Measurements from ENCODE around the gene EIF3I. TPM values are rescaled to one million over a fixed set of nuclear protein-coding genes. Genes with fewer than 3 reads are reported as not detected.
A peak's percentile ranks its signal among the peaks of the same experiment; 100 is the strongest.

EIF3I gene
- total RNA-seq, 1 experiment from 2014 or later, result 294 TPM

DNA sequence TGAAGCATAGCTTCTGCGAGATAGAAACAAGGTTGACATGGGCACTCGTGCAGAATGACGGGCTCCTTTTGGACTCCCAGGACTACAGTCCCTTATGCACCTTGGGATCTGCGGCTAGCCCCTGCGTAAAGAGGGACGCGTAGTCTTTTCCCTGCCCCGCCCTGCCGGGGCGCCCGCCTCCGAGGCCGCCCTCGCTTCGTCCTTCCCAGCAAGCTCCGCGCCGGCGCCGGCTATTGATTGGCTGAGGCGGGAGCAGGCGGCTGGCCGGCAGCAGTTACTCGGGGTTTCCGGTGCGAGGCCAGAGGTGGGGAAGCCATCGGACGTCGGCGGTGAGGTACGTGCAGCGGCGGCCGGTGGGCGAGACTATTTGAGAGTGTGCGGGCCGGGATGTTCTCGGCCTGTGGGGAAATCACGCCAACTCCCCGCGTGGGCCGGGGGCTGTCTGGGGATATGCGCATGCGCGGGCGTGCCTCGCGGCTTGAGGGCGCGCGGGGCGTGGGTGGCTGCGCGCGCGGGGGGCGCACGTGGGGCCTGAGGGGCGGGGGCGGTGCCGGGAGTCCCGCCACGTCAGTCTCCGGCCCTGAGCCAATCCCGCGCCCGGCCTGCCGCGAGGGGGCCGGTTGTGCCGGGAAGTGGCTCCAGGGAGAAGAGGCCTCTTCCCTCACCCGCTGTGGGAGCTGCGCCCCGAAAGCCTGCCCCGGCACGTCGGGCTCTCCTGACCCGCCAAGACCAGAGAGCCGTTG lies 42.6 kb upstream of the EIF3I start, which contains the start of gene TXLNA:
TSS of gene TXLNA (plus strand) at position 233 of the 743 bp plus-strand sequence. CDS start 671 bp downstream, outside the sequence.
- H3K27me3 ChIP-seq (ENCODE audit: control insufficient read depth, insufficient read depth, low read length), result no peaks in the 10 kb centered on the region
- in situ Hi-C loops (cut with HindIII; ENCODE audit: low pct_unique_long_range_greater_than_20kb, low sequenced_read_pairs) (no loop called here), intact Hi-C loops (cut with micrococcal nuclease; ENCODE audit: unreplicated experiment) (no loop called here)
- ATAC-seq (peak; percentile 96), DNase-seq (ENCODE audit: low read depth, low spot score) (peak; percentile 63)
- H3K36me3 ChIP-seq (ENCODE audit: control insufficient read depth, insufficient read depth, low read length), result 0 out of 2 replicates have a peak, but pooled peaks cover 2% of the 10 kb centered on the region
- peaks cover 33% of the 10 kb centered on the region for H3K4me1 ChIP-seq (ENCODE audit: control insufficient read depth, insufficient read depth, low read length)
- ChIA-PET POLR2A (interaction anchor here (0.6 to 1.2 kb wide), 5 partner anchors 18 to 637 kb away, joined by 3 to 8 read pairs (median 5); no protein-coding TSS in a partner anchor), CTCF (no interaction called here)
- peak within 1 kb of the TSS; percentile 97 for H3K27ac ChIP-seq (ENCODE audit: low read length)
- TF ChIP-seq, protein P1, sequence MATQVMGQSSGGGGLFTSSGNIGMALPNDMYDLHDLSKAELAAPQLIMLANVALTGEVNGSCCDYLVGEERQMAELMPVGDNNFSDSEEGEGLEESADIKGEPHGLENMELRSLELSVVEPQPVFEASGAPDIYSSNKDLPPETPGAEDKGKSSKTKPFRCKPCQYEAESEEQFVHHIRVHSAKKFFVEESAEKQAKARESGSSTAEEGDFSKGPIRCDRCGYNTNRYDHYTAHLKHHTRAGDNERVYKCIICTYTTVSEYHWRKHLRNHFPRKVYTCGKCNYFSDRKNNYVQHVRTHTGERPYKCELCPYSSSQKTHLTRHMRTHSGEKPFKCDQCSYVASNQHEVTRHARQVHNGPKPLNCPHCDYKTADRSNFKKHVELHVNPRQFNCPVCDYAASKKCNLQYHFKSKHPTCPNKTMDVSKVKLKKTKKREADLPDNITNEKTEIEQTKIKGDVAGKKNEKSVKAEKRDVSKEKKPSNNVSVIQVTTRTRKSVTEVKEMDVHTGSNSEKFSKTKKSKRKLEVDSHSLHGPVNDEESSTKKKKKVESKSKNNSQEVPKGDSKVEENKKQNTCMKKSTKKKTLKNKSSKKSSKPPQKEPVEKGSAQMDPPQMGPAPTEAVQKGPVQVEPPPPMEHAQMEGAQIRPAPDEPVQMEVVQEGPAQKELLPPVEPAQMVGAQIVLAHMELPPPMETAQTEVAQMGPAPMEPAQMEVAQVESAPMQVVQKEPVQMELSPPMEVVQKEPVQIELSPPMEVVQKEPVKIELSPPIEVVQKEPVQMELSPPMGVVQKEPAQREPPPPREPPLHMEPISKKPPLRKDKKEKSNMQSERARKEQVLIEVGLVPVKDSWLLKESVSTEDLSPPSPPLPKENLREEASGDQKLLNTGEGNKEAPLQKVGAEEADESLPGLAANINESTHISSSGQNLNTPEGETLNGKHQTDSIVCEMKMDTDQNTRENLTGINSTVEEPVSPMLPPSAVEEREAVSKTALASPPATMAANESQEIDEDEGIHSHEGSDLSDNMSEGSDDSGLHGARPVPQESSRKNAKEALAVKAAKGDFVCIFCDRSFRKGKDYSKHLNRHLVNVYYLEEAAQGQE (IDR thresholded peaks at IDR 0.05; ENCODE audit: insufficient read depth in 1 of 2, low read depth in 2 of 2, low read length in 1 of 2), result no peak
- TF ChIP-seq, protein P2, sequence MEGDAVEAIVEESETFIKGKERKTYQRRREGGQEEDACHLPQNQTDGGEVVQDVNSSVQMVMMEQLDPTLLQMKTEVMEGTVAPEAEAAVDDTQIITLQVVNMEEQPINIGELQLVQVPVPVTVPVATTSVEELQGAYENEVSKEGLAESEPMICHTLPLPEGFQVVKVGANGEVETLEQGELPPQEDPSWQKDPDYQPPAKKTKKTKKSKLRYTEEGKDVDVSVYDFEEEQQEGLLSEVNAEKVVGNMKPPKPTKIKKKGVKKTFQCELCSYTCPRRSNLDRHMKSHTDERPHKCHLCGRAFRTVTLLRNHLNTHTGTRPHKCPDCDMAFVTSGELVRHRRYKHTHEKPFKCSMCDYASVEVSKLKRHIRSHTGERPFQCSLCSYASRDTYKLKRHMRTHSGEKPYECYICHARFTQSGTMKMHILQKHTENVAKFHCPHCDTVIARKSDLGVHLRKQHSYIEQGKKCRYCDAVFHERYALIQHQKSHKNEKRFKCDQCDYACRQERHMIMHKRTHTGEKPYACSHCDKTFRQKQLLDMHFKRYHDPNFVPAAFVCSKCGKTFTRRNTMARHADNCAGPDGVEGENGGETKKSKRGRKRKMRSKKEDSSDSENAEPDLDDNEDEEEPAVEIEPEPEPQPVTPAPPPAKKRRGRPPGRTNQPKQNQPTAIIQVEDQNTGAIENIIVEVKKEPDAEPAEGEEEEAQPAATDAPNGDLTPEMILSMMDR (IDR thresholded peaks at IDR 0.05), result no peak
- TF ChIP-seq TCF7L2 (IDR thresholded peaks at IDR 0.05; ENCODE audit: low read depth, low read length) (peak; percentile 20; the same call in 1 of the 2 replicates), SIN3A (IDR thresholded peaks at IDR 0.05; ENCODE audit: borderline replicate concordance, insufficient read depth, low read depth, low read length) (peak; percentile 52; the same call in 1 of the 2 replicates), POLR2AphosphoS5 (IDR thresholded peaks at IDR 0.05; ENCODE audit: low read depth, low read length) (peak; percentile 94)
- BruUV-seq (replicated peaks), result no TSS peak
- H3K4me3 ChIP-seq (ENCODE audit: low read depth in 2 of 2, low read length in 2 of 2), result peak within 1 kb of the TSS; percentile 77 to 93
- H3K9me3 ChIP-seq (ENCODE audit: control insufficient read depth, insufficient read depth, low read depth, low read length), result no peaks in the 10 kb centered on the region

GRCh38 chr1:32180186-32181060 lies 41.8 kb upstream of the EIF3I start:
- BruUV-seq (replicated peaks), result no TSS peak

More at GRCh38 chr1:32180186-32181060, 41.8 kb upstream of the EIF3I start:
- in situ Hi-C loops (cut with HindIII; ENCODE audit: low pct_unique_long_range_greater_than_20kb, low sequenced_read_pairs), result no loop called here
- DNase-seq (ENCODE audit: low read depth, low spot score) (no peak), ATAC-seq (peak; percentile 36)
- POLR2A ChIA-PET, result interaction anchor here (0.5 to 1.2 kb wide), 3 partner anchors 19 to 636 kb away, joined by 4 to 6 read pairs (median 5); no protein-coding TSS in a partner anchor
- peaks cover 6% of the 10 kb centered on the region; the same call in 1 of the 2 replicates for H3K36me3 ChIP-seq (ENCODE audit: control insufficient read depth, insufficient read depth, low read length)
- H3K4me1 ChIP-seq (ENCODE audit: control insufficient read depth, insufficient read depth, low read length), result peaks cover 33% of the 10 kb centered on the region
- H3K4me3 ChIP-seq (ENCODE audit: low read depth in 2 of 2, low read length in 2 of 2), result peak overlapping the region; percentile 77 to 93
- H3K27ac ChIP-seq (ENCODE audit: low read length), result peak overlapping the region; percentile 90
- H3K9me3 ChIP-seq (ENCODE audit: control insufficient read depth, insufficient read depth, low read depth, low read length), result no peaks in the 10 kb centered on the region
- intact Hi-C loops (cut with micrococcal nuclease; ENCODE audit: unreplicated experiment), result no loop called here
- TF ChIP-seq POLR2AphosphoS5 (IDR thresholded peaks at IDR 0.05; ENCODE audit: low read depth, low read length) (no peak), SIN3A (IDR thresholded peaks at IDR 0.05; ENCODE audit: borderline replicate concordance, insufficient read depth, low read depth, low read length) (no peak), TCF7L2 (IDR thresholded peaks at IDR 0.05; ENCODE audit: low read depth, low read length) (no peak)
- TF ChIP-seq, protein P1 (IDR thresholded peaks at IDR 0.05; ENCODE audit: insufficient read depth in 1 of 2, low read depth in 2 of 2, low read length in 1 of 2), result no peak
- TF ChIP-seq, protein P2 (IDR thresholded peaks at IDR 0.05), result no peak
- CTCF ChIA-PET, result no interaction called here
- no peaks in the 10 kb centered on the region for H3K27me3 ChIP-seq (ENCODE audit: control insufficient read depth, insufficient read depth, low read length)
